Bronchial epithelial cell (primary cell): Measurements from ENCODE around the gene SLC25A39. TPM values are rescaled to one million over a fixed set of nuclear protein-coding genes. Genes with fewer than 3 reads are reported as not detected.
"Not testable (repeated sequence)": the region's sequence is repeated elsewhere in the genome, so short reads cannot be mapped to it uniquely, and the experiment has no call there.

Experiments
- DNase-seq: peaks from one replicate; pipeline ENCODE4 v3.0.0-alpha.2; 2010; ENCODE audit warnings: low read depth
- FAIRE-seq: peaks from 2 replicates; lab custom pipeline; 2011; peaks lifted over from hg19 to GRCh38; lab: Jason Lieb, UNC
- H3K27me3 ChIP-seq: 2 replicates; pipeline ENCODE4 v1.5.1; 2011; ENCODE audit warnings: low read length; ENCODE audit not compliant: control insufficient read depth, insufficient read depth
- H3K36me3 ChIP-seq: 2 replicates; pipeline ENCODE4 v1.5.1; 2011; ENCODE audit warnings: low read length; ENCODE audit not compliant: control insufficient read depth, insufficient read depth
- H3K4me3 ChIP-seq: 2 replicates; pipeline ENCODE4 v1.5.1; 2011; ENCODE audit warnings: mild to moderate bottlenecking, low read depth, low read length, control low read depth
- total RNA-seq: library from RNA; depleted of rRNA; stranded (reverse); fragments of >200 nt; gene quantifications from 2 replicates; pipeline ENCODE4 v1.2.1, GENCODE V29; 2014
- TF ChIP-seq, protein P1 (sequence below): IDR thresholded peaks from 2 replicates; pipeline ENCODE4 v1.5.1; 2011; ENCODE audit warnings: mild to moderate bottlenecking, moderate library complexity, low read length, control low read depth, inconsistent platforms; ENCODE audit not compliant: insufficient read depth, severe bottlenecking

The SLC25A39 gene
- total RNA-seq, 1 donor from 2014 or later: 83.7 TPM

DNA sequence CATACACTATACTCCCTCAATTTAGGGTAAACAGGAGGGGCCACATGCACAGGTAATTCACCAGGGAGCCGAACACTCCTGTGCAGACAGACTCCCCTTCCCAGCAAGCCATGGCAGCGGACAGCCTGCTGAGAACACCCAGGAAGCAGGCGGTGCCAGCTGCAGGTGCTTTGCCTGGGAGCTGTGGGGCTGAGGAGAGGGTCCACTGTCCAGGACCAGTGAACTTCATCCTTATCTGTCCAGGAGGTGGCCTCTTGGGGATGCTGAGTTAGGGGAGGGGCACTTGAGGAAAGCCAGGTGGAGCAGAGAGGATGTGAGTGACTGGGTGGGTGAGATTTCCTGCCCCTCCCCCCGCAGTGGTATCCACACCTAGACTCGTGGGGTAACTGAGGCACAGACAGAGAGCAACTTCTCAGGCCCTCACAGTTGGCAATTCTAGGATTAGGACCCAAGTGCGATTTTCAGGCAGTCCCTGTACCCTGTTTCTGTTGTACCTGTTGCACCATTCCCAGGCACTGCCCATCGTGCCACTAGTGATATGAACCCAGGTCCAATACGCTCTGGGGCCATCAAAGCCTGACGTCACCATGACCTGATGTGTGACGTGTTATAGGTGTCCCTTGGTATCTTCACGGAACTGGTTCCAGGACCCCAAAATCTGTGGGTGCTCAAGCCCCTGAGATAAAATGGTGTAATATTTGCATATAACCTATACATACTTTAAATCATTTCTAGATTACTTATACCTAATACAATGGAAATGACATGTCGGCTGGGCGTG is 21.6 kb upstream of the SLC25A39 start:
- DNase-seq (no peak), FAIRE-seq (peak; percentile 18)
- H3K36me3 ChIP-seq: peaks cover 18% of the 10 kb centered on the region
- H3K4me3 ChIP-seq: peak overlapping the region; percentile 77
- TF ChIP-seq, protein P1, sequence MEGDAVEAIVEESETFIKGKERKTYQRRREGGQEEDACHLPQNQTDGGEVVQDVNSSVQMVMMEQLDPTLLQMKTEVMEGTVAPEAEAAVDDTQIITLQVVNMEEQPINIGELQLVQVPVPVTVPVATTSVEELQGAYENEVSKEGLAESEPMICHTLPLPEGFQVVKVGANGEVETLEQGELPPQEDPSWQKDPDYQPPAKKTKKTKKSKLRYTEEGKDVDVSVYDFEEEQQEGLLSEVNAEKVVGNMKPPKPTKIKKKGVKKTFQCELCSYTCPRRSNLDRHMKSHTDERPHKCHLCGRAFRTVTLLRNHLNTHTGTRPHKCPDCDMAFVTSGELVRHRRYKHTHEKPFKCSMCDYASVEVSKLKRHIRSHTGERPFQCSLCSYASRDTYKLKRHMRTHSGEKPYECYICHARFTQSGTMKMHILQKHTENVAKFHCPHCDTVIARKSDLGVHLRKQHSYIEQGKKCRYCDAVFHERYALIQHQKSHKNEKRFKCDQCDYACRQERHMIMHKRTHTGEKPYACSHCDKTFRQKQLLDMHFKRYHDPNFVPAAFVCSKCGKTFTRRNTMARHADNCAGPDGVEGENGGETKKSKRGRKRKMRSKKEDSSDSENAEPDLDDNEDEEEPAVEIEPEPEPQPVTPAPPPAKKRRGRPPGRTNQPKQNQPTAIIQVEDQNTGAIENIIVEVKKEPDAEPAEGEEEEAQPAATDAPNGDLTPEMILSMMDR: no peak
- H3K27me3 ChIP-seq: no peaks in the 10 kb centered on the region

DNA sequence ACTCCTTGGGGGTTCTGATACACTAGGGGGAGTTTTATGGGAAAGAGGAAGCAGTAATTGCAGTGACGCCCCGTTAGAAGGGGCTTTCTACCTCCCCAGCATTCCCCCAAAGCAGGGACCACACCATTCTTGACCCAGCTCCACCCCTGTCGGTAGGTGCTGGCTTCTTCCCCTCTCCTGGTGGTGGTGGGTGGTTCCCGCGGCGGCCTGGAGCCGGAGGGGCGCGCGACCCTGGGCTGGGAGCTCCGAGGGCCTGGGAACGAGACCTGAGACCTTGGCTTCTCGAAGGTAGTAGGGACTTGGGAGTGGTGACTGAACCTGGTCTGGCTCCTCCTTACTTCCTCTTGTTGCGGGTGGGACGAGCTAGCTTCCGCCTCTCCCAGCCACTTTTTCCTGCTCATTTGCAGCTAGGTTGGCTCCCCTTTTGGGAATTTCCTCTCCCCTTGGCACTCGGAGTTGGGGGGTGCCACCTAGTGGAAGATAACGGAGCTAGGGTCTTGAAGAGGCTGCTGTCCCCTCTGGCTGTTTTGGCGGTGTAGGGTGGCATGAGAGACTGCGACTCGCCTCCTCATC is 20.9 kb upstream of the SLC25A39 start:
- TF ChIP-seq, protein P1: peak; percentile 56
- Histone ChIP-seq H3K36me3 (peaks cover 11% of the 10 kb centered on the region), H3K27me3 (no peaks in the 10 kb centered on the region), H3K4me3 (peak overlapping the region; percentile 77)
- DNase-seq: peak; percentile 69
- FAIRE-seq: no peak

DNA sequence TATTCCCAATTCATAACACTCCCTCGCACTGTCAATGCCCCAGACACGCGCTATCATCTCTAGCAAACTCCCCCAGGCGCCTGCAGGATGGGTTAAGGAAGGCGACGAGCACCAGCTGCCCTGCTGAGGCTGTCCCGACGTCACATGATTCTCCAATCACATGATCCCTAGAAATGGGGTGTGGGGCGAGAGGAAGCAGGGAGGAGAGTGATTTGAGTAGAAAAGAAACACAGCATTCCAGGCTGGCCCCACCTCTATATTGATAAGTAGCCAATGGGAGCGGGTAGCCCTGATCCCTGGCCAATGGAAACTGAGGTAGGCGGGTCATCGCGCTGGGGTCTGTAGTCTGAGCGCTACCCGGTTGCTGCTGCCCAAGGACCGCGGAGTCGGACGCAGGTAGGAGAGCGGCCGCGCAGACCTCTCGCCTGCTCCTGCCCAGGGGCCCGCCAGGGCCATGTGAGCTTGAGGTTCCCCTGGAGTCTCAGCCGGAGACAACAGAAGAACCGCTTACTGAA is 20.4 kb upstream of the SLC25A39 start, which contains the start of gene GRN:
Gene GRN, plus strand, starts transcription at position 364 of the 515 bp plus-strand sequence. CDS start 3,863 bp downstream, outside the sequence.
- no peaks in the 10 kb centered on the region for H3K27me3 ChIP-seq
- peaks cover 8% of the 10 kb centered on the region for H3K36me3 ChIP-seq
- TF ChIP-seq, protein P1: no peak
- peak; percentile 28 for FAIRE-seq
- peak within 1 kb of the TSS; percentile 77 for H3K4me3 ChIP-seq
- DNase-seq: peak; percentile 97

DNA sequence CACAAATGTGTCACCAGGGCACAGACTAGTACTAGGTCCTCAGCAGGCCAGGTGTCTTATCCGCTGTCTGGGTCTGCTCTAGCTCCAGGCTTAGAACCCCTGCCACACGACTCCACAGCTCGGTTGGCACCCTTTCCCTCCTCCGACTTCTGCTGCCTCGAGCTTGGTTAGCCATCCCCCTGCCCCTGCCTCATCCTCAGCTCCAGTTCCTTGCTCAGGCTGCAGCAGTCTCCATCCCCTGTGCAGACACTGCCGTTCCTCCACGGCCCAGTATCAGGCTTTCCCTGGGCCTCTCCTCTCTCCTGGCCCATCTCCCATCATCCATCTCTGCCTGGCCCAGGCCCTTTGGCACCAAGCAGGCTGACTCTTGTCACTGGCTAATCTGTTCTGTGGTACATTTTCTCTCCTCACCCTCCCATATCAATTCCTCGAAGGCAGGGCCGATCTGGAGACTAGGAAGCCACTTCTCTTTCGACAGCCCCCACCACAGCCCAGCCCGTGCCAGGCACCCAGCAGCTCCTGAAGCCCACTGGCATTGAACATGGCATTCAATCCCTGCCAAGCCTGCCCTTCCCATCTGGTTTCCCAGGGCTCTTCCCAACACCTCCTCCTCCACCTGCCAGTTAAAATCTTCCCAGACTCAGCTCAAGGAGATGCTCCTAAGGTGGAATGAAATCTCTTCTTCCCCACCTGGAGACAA is 19.0 kb upstream of the SLC25A39 start:
- Histone ChIP-seq H3K27me3 (no peaks in the 10 kb centered on the region), H3K36me3 (peaks cover 1% of the 10 kb centered on the region), H3K4me3 (no peak overlapping the region)
- DNase-seq (no peak), FAIRE-seq (no peak)
- TF ChIP-seq, protein P1: no peak

DNA sequence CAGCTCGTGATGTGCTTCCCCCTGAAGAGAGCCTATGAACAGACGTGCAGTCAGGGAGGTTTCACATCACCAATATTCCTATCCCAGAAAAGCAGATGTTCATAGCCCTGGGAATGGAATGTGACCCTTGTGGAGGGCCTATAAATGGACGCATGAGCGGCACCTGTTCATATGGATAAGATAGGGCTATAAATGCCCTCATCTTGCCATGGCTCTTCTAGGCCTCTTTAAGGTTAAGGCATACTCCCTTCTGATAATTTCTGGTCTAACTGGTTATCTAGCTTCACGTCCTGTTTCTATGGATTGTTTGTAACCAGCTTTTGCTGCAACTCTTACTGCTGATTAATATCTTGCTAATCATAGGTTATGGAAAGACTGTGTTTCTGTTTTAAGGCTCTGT is 15.9 kb upstream of the SLC25A39 start:
- DNase-seq, FAIRE-seq, H3K4me3 ChIP-seq, H3K36me3 ChIP-seq, H3K27me3 ChIP-seq: not testable (repeated sequence)

DNA sequence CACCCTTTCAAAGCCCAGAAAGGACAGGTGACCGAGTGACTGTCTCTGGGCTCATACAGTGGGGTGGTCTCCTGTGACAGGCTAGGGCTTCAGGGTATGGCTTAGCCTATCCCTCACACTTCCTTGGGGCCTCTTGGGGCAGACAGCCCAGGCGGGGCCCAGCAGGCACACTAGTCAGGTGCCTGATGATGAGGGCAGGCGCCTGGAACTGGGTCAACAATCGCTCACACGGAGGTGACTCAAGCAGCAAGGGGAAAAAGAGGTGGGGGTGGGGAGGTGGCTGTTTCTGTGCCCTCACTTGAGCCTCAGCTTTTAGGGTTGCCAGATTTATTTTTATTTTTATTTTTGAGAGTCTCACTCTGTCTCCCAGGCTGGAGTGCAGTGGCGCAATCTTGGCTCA is 14.1 kb upstream of the SLC25A39 start:
- no peaks in the 10 kb centered on the region for H3K27me3 ChIP-seq
- TF ChIP-seq, protein P1: no peak
- no peak overlapping the region for H3K4me3 ChIP-seq
- no peaks in the 10 kb centered on the region for H3K36me3 ChIP-seq
- FAIRE-seq (no peak), DNase-seq (peak; percentile 60)
